Tibial nerve (tissue), 3 donors: ENCODE measurements around the gene TSACC.

Experiments
- CTCF ChIP-seq, 5 experiments: fragments of 200-600 bp in 3 of 5; fragments of 450-650 bp in 2 of 5; sonication (generic) in 3 of 5; IDR thresholded peaks; one replicate each; pipeline ENCODE4 v1.5.1; 2016 to 2019; ENCODE audit warnings: antibody characterized with exemption in 5 of 5, mild to moderate bottlenecking in 3 of 5, moderate library complexity in 2 of 5
- POLR2A ChIP-seq, 2 donors: fragments of 450-650 bp; IDR thresholded peaks; one replicate each; pipeline ENCODE4 v1.6.1; 2017; ENCODE audit warnings: antibody characterized with exemption in 2 of 2, mild to moderate bottlenecking in 2 of 2, moderate library complexity in 2 of 2

GRCh38 chr1:156293098-156293434 is 45.3 kb upstream of the TSACC start:
- TF ChIP-seq CTCF (IDR thresholded peaks at IDR 0.05), result no peak
- TF ChIP-seq POLR2A (IDR thresholded peaks at IDR 0.05), result no peak
